ENCODE measurements around the gene CXCR1. TPM values are rescaled to one million over a fixed set of nuclear protein-coding genes. Genes with fewer than 3 reads are reported as not detected.

The CXCR1 gene
- total RNA-seq, 4 donors from 2014 or later = 1.8 TPM; not detected in 3

Other genes with a start within 250 kb of the CXCR1 start
- gene TNS1, start 164.0 kb downstream of the CXCR1 start, total RNA-seq = 1,000 to 10,000 TPM in 3 of 4 donors, 100 to 1,000 TPM in 1; 825 to 2,193 (median 1,462) TPM
- not detected for gene RUFY4, start 97.7 kb downstream of the CXCR1 start, total RNA-seq
- 1 to 10 TPM in 2 of 4 donors, not detected in 2; 2.4 to 3.2 TPM for gene CXCR2, start 40.9 kb downstream of the CXCR1 start, total RNA-seq
- gene ARPC2, start 50.2 kb upstream of the CXCR1 start, total RNA-seq = 100 to 1,000 TPM; 275 to 314 (median 287) TPM
- 1 to 10 TPM in 2 of 4 donors, under 1 TPM in 2; 0.31 to 4.0 (median 1.4) TPM for gene GPBAR1, start 94.1 kb upstream of the CXCR1 start, total RNA-seq
- 100 to 1,000 TPM in 3 of 4 donors, 10 to 100 TPM in 1; 97.8 to 163 (median 131) TPM for gene AAMP, start 103.2 kb upstream of the CXCR1 start, total RNA-seq
- 10 to 100 TPM; 48.6 to 60.2 (median 56.9) TPM for gene PNKD, start 103.6 kb upstream of the CXCR1 start, total RNA-seq
- gene TMBIM1, start 125.5 kb upstream of the CXCR1 start, total RNA-seq = 100 to 1,000 TPM; 152 to 245 (median 191) TPM
- not detected for gene CATIP, start 189.9 kb upstream of the CXCR1 start, total RNA-seq
- 10 to 100 TPM in 2 of 4 donors, 1 to 10 TPM in 2; 5.9 to 23.0 (median 9.5) TPM for gene SLC11A1, start 215.3 kb upstream of the CXCR1 start, total RNA-seq
- 100 to 1,000 TPM; 121 to 159 (median 136) TPM for gene CTDSP1, start 232.9 kb upstream of the CXCR1 start, total RNA-seq

All from gastroesophageal sphincter (tissue), 4 donors.